Measurements from ENCODE around the gene HP.

Gene HP

GRCh38 chr16:72093448-72094265 lies 39.4 kb downstream of the HP start, which contains the start of the genes DHX38 and TXNL4B:
TSS of gene DHX38 (plus strand) at chr16:72093847. CDS start at chr16:72096158, 2,311 bp downstream.
TSS of gene TXNL4B (minus strand) at chr16:72093620. CDS start at chr16:72090749, 2,871 bp downstream.
- H3K4me1 ChIP-seq (ENCODE audit: control insufficient read depth in 1 of 2, insufficient read depth in 2 of 2, low read length in 2 of 2): peaks cover 15 to 37% of the 10 kb centered on the region in 2 donors

DNA sequence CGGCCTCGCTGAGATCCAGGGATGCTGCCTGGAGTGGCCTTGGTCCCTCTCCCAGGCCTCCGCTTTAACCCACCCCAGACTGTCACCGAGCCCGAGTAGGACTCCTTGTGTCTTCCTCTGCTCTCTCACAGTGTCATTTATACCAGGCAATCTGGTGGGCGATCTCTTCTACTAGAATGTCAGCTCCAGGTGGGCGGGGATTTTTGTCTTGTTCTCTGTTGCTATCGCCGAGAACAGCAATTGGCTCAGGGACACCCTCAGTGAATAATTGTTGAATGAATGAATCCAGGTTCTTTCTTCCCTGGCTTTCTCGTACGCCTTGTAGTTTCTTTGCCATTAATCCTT lies 39.9 kb downstream of the HP start:
- H3K36me3 ChIP-seq (ENCODE audit: control insufficient read depth in 1 of 2, insufficient read depth in 2 of 2, low read length in 2 of 2): peaks cover 41 to 42% of the 10 kb centered on the region in 2 donors
- no peaks in the 10 kb centered on the region for H3K9me3 ChIP-seq (ENCODE audit: control insufficient read depth in 1 of 2, low read length in 2 of 2)
- peaks cover 15 to 37% of the 10 kb centered on the region in 2 donors for H3K4me1 ChIP-seq (ENCODE audit: control insufficient read depth in 1 of 2, insufficient read depth in 2 of 2, low read length in 2 of 2)
- no peaks in the 10 kb centered on the region for H3K27me3 ChIP-seq (ENCODE audit: low read depth, low read length)
- peak overlapping the region; percentile 90 for H3K27ac ChIP-seq (ENCODE audit: low read length)
- peak overlapping the region; percentile 93 to 97 for H3K4me3 ChIP-seq (ENCODE audit: low read depth in 1 of 2, low read length in 2 of 2)

More at GRCh38 chr16:72093448-72094265, 39.4 kb downstream of the HP start, which contains the start of the genes DHX38 and TXNL4B:
- Histone ChIP-seq H3K4me3 (ENCODE audit: low read depth in 1 of 2, low read length in 2 of 2) (peak within 1 kb of the TSS; percentile 93 to 97), H3K27me3 (ENCODE audit: low read depth, low read length) (no peaks in the 10 kb centered on the region), H3K36me3 (ENCODE audit: control insufficient read depth in 1 of 2, insufficient read depth in 2 of 2, low read length in 2 of 2) (peaks cover 41 to 42% of the 10 kb centered on the region in 2 donors), H3K9me3 (ENCODE audit: control insufficient read depth in 1 of 2, low read length in 2 of 2) (no peaks in the 10 kb centered on the region), H3K27ac (ENCODE audit: low read length) (peak within 1 kb of the TSS; percentile 90)

GRCh38 chr16:72098936-72099335 lies 44.6 kb downstream of the HP start:
- peaks cover 77 to 78% of the 10 kb centered on the region in 2 donors for H3K36me3 ChIP-seq (ENCODE audit: control insufficient read depth in 1 of 2, insufficient read depth in 2 of 2, low read length in 2 of 2)
- H3K27ac ChIP-seq (ENCODE audit: low read length): no peak overlapping the region

GRCh38 chr16:72099377-72099818 lies 45.1 kb downstream of the HP start:
- Histone ChIP-seq H3K27ac (ENCODE audit: low read length) (no peak overlapping the region), H3K27me3 (ENCODE audit: low read depth, low read length) (no peaks in the 10 kb centered on the region), H3K4me3 (ENCODE audit: low read depth in 1 of 2, low read length in 2 of 2) (no peak overlapping the region), H3K4me1 (ENCODE audit: control insufficient read depth in 1 of 2, insufficient read depth in 2 of 2, low read length in 2 of 2) (peaks cover 10 to 15% of the 10 kb centered on the region in 2 donors), H3K9me3 (ENCODE audit: control insufficient read depth in 1 of 2, low read length in 2 of 2) (no peaks in the 10 kb centered on the region), H3K36me3 (ENCODE audit: control insufficient read depth in 1 of 2, insufficient read depth in 2 of 2, low read length in 2 of 2) (peaks cover 82% of the 10 kb centered on the region in 2 donors)

More at GRCh38 chr16:72098936-72099335, 44.6 kb downstream of the HP start:
- H3K27me3 ChIP-seq (ENCODE audit: low read depth, low read length): no peaks in the 10 kb centered on the region
- H3K9me3 ChIP-seq (ENCODE audit: control insufficient read depth in 1 of 2, low read length in 2 of 2): no peaks in the 10 kb centered on the region
- peaks cover 10 to 17% of the 10 kb centered on the region in 2 donors for H3K4me1 ChIP-seq (ENCODE audit: control insufficient read depth in 1 of 2, insufficient read depth in 2 of 2, low read length in 2 of 2)
- no peak overlapping the region for H3K4me3 ChIP-seq (ENCODE audit: low read depth in 1 of 2, low read length in 2 of 2)

DNA sequence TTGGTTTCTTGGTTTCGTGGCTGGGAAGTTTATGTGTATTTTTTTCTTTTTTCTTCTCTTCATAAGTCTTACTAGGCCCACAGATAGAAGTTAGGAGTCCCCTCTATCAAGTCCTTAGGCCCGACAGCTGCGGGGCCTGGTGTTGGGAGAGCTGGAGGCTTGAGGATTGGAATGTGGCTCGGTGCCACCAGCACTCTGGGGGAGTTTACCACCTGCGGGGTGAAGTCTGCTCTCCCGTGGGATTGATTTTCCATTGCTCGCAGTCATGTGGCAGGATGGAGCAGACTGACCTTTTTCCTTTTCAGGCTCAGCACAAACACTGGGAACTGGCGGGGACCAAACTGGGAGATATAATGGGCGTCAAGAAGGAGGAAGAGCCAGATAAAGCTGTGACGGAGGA lies 46.9 kb downstream of the HP start:
- H3K27ac ChIP-seq (ENCODE audit: low read length): no peak overlapping the region
- H3K36me3 ChIP-seq (ENCODE audit: control insufficient read depth in 1 of 2, insufficient read depth in 2 of 2, low read length in 2 of 2): peaks cover 96% of the 10 kb centered on the region in 2 donors
- H3K4me1 ChIP-seq (ENCODE audit: control insufficient read depth in 1 of 2, insufficient read depth in 2 of 2, low read length in 2 of 2): no peaks in the 10 kb centered on the region
- H3K4me3 ChIP-seq (ENCODE audit: low read depth in 1 of 2, low read length in 2 of 2): no peak overlapping the region
- no peaks in the 10 kb centered on the region for H3K27me3 ChIP-seq (ENCODE audit: low read depth, low read length)
- no peaks in the 10 kb centered on the region for H3K9me3 ChIP-seq (ENCODE audit: control insufficient read depth in 1 of 2, low read length in 2 of 2)

DNA sequence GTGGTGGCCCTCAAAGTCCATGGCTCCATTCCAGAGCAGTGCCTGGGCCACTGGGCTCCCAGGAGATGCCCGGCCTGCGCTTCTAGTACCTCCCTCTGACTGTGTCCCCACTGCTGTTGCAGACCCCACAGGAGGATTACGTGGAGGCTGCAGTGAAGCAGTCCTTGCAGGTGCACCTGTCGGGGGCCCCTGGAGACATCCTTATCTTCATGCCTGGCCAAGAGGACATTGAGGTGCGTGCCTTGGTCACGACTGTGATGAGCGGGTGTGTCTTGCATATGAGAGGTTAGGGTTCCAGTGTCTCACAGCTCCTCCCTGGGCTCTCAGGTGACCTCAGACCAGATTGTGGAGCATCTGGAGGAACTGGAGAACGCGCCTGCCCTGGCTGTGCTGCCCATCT lies 50.6 kb downstream of the HP start:
- H3K27ac ChIP-seq (ENCODE audit: low read length): no peak overlapping the region
- no peaks in the 10 kb centered on the region for H3K27me3 ChIP-seq (ENCODE audit: low read depth, low read length)
- H3K9me3 ChIP-seq (ENCODE audit: control insufficient read depth in 1 of 2, low read length in 2 of 2): no peaks in the 10 kb centered on the region
- H3K4me3 ChIP-seq (ENCODE audit: low read depth in 1 of 2, low read length in 2 of 2): no peak overlapping the region
- H3K36me3 ChIP-seq (ENCODE audit: control insufficient read depth in 1 of 2, insufficient read depth in 2 of 2, low read length in 2 of 2): peaks cover 97 to 100% of the 10 kb centered on the region in 2 donors
- no peaks in the 10 kb centered on the region for H3K4me1 ChIP-seq (ENCODE audit: control insufficient read depth in 1 of 2, insufficient read depth in 2 of 2, low read length in 2 of 2)

GRCh38 chr16:72105978-72106377 lies 51.7 kb downstream of the HP start:
- no peaks in the 10 kb centered on the region for H3K9me3 ChIP-seq (ENCODE audit: control insufficient read depth in 1 of 2, low read length in 2 of 2)
- no peak overlapping the region for H3K27ac ChIP-seq (ENCODE audit: low read length)
- H3K4me3 ChIP-seq (ENCODE audit: low read depth in 1 of 2, low read length in 2 of 2): no peak overlapping the region
- H3K4me1 ChIP-seq (ENCODE audit: control insufficient read depth in 1 of 2, insufficient read depth in 2 of 2, low read length in 2 of 2): no peaks in the 10 kb centered on the region
- H3K36me3 ChIP-seq (ENCODE audit: control insufficient read depth in 1 of 2, insufficient read depth in 2 of 2, low read length in 2 of 2): peaks cover 97 to 100% of the 10 kb centered on the region in 2 donors
- no peaks in the 10 kb centered on the region for H3K27me3 ChIP-seq (ENCODE audit: low read depth, low read length)

- Histone ChIP-seq H3K36me3 (ENCODE audit: control insufficient read depth in 1 of 2, insufficient read depth in 2 of 2, low read length in 2 of 2) (peaks cover 97 to 100% of the 10 kb centered on the region in 2 donors), H3K4me3 (ENCODE audit: low read depth in 1 of 2, low read length in 2 of 2) (no peak overlapping the region), H3K27ac (ENCODE audit: low read length) (no peak overlapping the region), H3K9me3 (ENCODE audit: control insufficient read depth in 1 of 2, low read length in 2 of 2) (no peaks in the 10 kb centered on the region), H3K4me1 (ENCODE audit: control insufficient read depth in 1 of 2, insufficient read depth in 2 of 2, low read length in 2 of 2) (no peaks in the 10 kb centered on the region), H3K27me3 (ENCODE audit: low read depth, low read length) (no peaks in the 10 kb centered on the region)
Measured at GRCh38 chr16:72107371-72107770, 53.1 kb downstream of the HP start.

GRCh38 chr16:72108353-72109102 lies 54.2 kb downstream of the HP start:
- Histone ChIP-seq H3K27me3 (ENCODE audit: low read depth, low read length) (no peaks in the 10 kb centered on the region), H3K27ac (ENCODE audit: low read length) (no peak overlapping the region), H3K4me1 (ENCODE audit: control insufficient read depth in 1 of 2, insufficient read depth in 2 of 2, low read length in 2 of 2) (no peaks in the 10 kb centered on the region), H3K4me3 (ENCODE audit: low read depth in 1 of 2, low read length in 2 of 2) (no peak overlapping the region), H3K36me3 (ENCODE audit: control insufficient read depth in 1 of 2, insufficient read depth in 2 of 2, low read length in 2 of 2) (peaks cover 95 to 99% of the 10 kb centered on the region in 2 donors), H3K9me3 (ENCODE audit: control insufficient read depth in 1 of 2, low read length in 2 of 2) (no peaks in the 10 kb centered on the region)

GRCh38 chr16:72109300-72109699 lies 55.0 kb downstream of the HP start:
- Histone ChIP-seq H3K4me3 (ENCODE audit: low read depth in 1 of 2, low read length in 2 of 2) (no peak overlapping the region), H3K27ac (ENCODE audit: low read length) (no peak overlapping the region), H3K36me3 (ENCODE audit: control insufficient read depth in 1 of 2, insufficient read depth in 2 of 2, low read length in 2 of 2) (peaks cover 87 to 92% of the 10 kb centered on the region in 2 donors), H3K4me1 (ENCODE audit: control insufficient read depth in 1 of 2, insufficient read depth in 2 of 2, low read length in 2 of 2) (no peaks in the 10 kb centered on the region), H3K27me3 (ENCODE audit: low read depth, low read length) (no peaks in the 10 kb centered on the region), H3K9me3 (ENCODE audit: control insufficient read depth in 1 of 2, low read length in 2 of 2) (no peaks in the 10 kb centered on the region)

GRCh38 chr16:72109966-72110530 lies 55.7 kb downstream of the HP start:
- H3K4me3 ChIP-seq (ENCODE audit: low read depth in 1 of 2, low read length in 2 of 2): no peak overlapping the region
- no peaks in the 10 kb centered on the region for H3K27me3 ChIP-seq (ENCODE audit: low read depth, low read length)
- H3K9me3 ChIP-seq (ENCODE audit: control insufficient read depth in 1 of 2, low read length in 2 of 2): no peaks in the 10 kb centered on the region
- H3K36me3 ChIP-seq (ENCODE audit: control insufficient read depth in 1 of 2, insufficient read depth in 2 of 2, low read length in 2 of 2): peaks cover 80 to 84% of the 10 kb centered on the region in 2 donors
- no peaks in the 10 kb centered on the region for H3K4me1 ChIP-seq (ENCODE audit: control insufficient read depth in 1 of 2, insufficient read depth in 2 of 2, low read length in 2 of 2)
- H3K27ac ChIP-seq (ENCODE audit: low read length): no peak overlapping the region
